ENCODE results near the gene SPATA20.

GRCh38 chr17:50560931-50561745 is 14.2 kb downstream of the SPATA20 start:
- TF ChIP-seq CTCF (IDR thresholded peaks at IDR 0.05) (no peak), POLR2A (IDR thresholded peaks at IDR 0.05) (no peak)
